ENCODE data around the gene SCN10A.

SCN10A gene

GRCh38 chr3:38717355-38718240 is 98.4 kb downstream of the SCN10A start:
- no peak for TF ChIP-seq CTCF (IDR thresholded peaks at IDR 0.05; ENCODE audit: low read length, missing control alignments)
- DNase-seq (ENCODE audit: low read depth) = no peak
- H3K4me3 ChIP-seq (replicated peaks; ENCODE audit: low read depth, low read length) = no peak overlapping the region

DNA sequence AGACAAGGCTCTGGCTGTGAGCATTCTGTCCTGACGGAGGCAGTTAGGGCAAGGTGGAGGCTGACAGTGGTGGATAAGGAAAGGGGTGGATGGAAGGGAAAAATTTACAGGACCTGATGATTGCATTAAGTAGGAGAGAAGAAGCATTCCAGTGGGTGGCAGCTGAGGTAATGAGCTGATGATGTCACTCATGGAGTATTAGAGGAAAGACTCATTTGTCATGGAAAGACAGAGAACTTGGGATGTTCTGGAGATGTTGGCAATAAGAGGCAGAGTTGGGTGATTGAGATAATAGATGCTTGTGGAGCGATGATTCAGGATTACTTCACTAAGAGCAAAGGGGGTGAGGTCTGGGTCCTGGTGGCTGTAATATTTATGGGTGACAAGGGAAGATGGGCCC is 102.9 kb downstream of the SCN10A start:
- no peak for TF ChIP-seq CTCF (IDR thresholded peaks at IDR 0.05; ENCODE audit: low read length, missing control alignments)
- no peak overlapping the region for H3K4me3 ChIP-seq (replicated peaks; ENCODE audit: low read depth, low read length)
- DNase-seq (ENCODE audit: low read depth) = no peak

- DNase-seq (ENCODE audit: low read depth) = no peak
- H3K4me3 ChIP-seq (replicated peaks; ENCODE audit: low read depth, low read length) = no peak overlapping the region
- no peak for TF ChIP-seq CTCF (IDR thresholded peaks at IDR 0.05; ENCODE audit: low read length, missing control alignments)
Measured at GRCh38 chr3:38711321-38711720, 104.7 kb downstream of the SCN10A start.

DNA sequence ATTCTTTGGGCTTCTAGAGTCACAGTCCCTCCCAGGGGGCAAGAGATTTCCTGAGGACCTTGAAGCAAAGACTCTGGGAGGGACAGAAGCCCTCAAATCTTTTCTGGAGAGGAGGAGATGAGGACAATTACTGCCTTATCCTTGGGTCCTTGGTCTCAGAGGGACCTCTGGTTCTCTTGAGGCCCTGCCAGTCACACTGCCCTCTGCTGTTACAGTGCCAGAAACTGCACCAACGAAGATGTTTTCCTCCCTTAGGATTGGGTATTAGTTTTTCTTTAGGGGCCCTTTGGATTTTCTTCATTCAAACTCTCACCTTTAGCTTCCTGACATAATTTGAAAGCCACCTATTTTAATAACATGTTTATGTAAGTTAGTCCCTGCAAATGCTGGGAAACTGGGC is 108.3 kb downstream of the SCN10A start:
- TF ChIP-seq CTCF (IDR thresholded peaks at IDR 0.05; ENCODE audit: low read length, missing control alignments) = peak; percentile 39
- no peak for DNase-seq (ENCODE audit: low read depth)
- no peak overlapping the region for H3K4me3 ChIP-seq (replicated peaks; ENCODE audit: low read depth, low read length)

DNA sequence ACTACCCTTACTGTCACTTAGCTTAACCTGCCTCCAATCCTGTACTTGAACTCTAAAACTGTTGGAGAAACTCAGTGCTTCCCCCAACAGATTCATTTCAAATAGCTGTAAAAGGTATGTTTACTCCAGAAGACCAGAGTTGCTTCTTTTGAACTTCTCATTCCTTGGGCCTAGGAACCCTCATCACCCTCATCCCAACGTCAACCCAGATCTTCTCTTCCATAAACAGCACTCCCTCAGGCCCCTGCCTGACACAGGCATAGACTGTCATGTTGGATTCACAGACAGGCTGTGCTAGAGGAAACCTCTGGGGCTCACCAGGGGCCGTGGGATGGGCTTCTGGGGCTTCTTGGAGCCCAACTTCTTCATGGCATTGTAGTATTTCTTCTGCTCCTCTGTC is 109.1 kb downstream of the SCN10A start:
- no peak for TF ChIP-seq CTCF (IDR thresholded peaks at IDR 0.05; ENCODE audit: low read length, missing control alignments)
- H3K4me3 ChIP-seq (replicated peaks; ENCODE audit: low read depth, low read length) = no peak overlapping the region
- no peak for DNase-seq (ENCODE audit: low read depth)

DNA sequence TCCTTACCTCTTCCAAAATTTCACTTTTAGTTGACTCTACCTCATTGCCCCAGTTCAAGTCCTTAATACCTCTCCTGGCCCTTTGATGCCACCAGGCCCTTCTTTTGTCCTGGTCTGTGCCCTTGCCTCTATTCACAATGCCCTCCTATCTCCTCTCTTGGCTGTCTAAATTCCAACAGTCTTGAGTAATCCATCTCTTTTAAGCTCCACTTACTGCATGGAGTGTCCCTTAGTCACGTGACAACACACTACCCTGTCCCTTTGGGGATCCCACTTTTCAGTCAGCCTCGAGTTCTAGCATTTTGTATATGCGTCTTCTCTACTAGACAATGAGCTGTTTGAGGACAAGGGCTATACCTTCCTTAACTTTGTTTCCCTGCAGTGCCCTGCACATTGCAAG is 113.8 kb downstream of the SCN10A start:
- H3K4me3 ChIP-seq (replicated peaks; ENCODE audit: low read depth, low read length) = no peak overlapping the region
- no peak for TF ChIP-seq CTCF (IDR thresholded peaks at IDR 0.05; ENCODE audit: low read length, missing control alignments)
- DNase-seq (ENCODE audit: low read depth) = no peak

DNA sequence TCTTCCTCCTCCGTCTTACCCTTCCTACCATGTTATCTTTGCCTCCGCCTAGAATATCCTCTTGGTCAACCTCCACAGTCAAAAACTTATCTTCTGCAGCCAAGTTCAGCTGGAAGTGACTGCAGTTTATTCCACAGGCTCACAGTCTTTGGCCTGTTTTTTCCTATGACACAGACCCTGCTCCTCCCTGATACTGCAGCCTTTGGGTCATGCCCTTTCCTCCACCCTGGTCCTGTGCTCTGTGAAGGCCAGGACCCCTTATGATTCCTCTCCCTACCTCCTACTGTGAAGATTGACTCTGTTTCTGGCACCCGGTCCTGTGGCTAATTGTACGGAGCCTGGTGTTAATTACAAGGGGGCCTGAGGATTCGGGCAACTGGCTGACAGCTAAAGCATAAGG is 117.3 kb downstream of the SCN10A start:
- no peak for DNase-seq (ENCODE audit: low read depth)
- no peak for TF ChIP-seq CTCF (IDR thresholded peaks at IDR 0.05; ENCODE audit: low read length, missing control alignments)
- no peak overlapping the region for H3K4me3 ChIP-seq (replicated peaks; ENCODE audit: low read depth, low read length)

Data from fibroblast of pulmonary artery (primary cell).